Liver (tissue), 9 donors: ENCODE data around the gene IL36A. TPM values are rescaled to one million over a fixed set of nuclear protein-coding genes. Genes with fewer than 3 reads are reported as not detected.

Source experiments
- DNase-seq: peaks from one replicate; pipeline ENCODE4 v3.0.0-alpha.2; 2017; ENCODE audit warnings: low spot score
- H3K27ac ChIP-seq, 2 donors: one replicate each; pipeline ENCODE4 v1.7.0; 2013; ENCODE audit warnings: inconsistent platforms in 2 of 2, low read length in 2 of 2, control low read depth in 1 of 2, low read depth in 1 of 2, mild to moderate bottlenecking in 1 of 2
- H3K27me3 ChIP-seq, 4 donors: one replicate each; pipeline versions ENCODE4 v1.6.1 to v1.7.0; 2013; ENCODE audit warnings: low read length in 3 of 4, inconsistent platforms in 1 of 4, mild to moderate bottlenecking in 1 of 4, moderate library complexity in 1 of 4; ENCODE audit not compliant: control insufficient read depth in 4 of 4, insufficient read depth in 4 of 4
- H3K36me3 ChIP-seq, 4 donors: one replicate each; pipeline versions ENCODE4 v1.6.1 to v1.7.0; 2013; ENCODE audit warnings: low read length in 3 of 4, mild to moderate bottlenecking in 3 of 4, low read depth in 1 of 4, moderate library complexity in 1 of 4; ENCODE audit not compliant: control insufficient read depth in 4 of 4, insufficient read depth in 3 of 4
- H3K4me1 ChIP-seq, 4 donors: one replicate each; pipeline versions ENCODE4 v1.6.1 to v1.7.0; 2013; ENCODE audit warnings: low read length in 3 of 4, mild to moderate bottlenecking in 3 of 4, moderate library complexity in 1 of 4; ENCODE audit not compliant: control insufficient read depth in 4 of 4, insufficient read depth in 4 of 4
- H3K4me3 ChIP-seq, 3 donors: one replicate each; pipeline versions ENCODE4 v1.6.1 to v1.7.0; 2013; ENCODE audit warnings: low read length in 3 of 3, control low read depth in 1 of 3, low read depth in 1 of 3, mild to moderate bottlenecking in 1 of 3
- H3K9ac ChIP-seq, 2 donors: one replicate each; pipeline ENCODE4 v1.7.0; 2013; ENCODE audit warnings: low read length in 2 of 2, mild to moderate bottlenecking in 2 of 2, moderate library complexity in 2 of 2, control low read depth in 1 of 2, low read depth in 1 of 2
- H3K9me3 ChIP-seq, 4 donors: one replicate each; pipeline versions ENCODE4 v1.6.1 to v1.7.0; 2013; ENCODE audit warnings: low read length in 3 of 4; ENCODE audit not compliant: control insufficient read depth in 4 of 4
- ATF3 ChIP-seq: IDR thresholded peaks from 2 replicates; pipeline ENCODE4 v1.6.1; 2016; ENCODE audit warnings: antibody characterized with exemption
- CTCF ChIP-seq: fragments of 150-350 bp; IDR thresholded peaks from 2 replicates; pipeline ENCODE4 v1.5.1; 2017; ENCODE audit warnings: improper control_type of control experiment, low read depth, low read length; ENCODE audit not compliant: missing input control
- EGR1 ChIP-seq, 2 donors: IDR thresholded peaks; 2 replicates each; pipeline ENCODE4 v1.6.1; 2016 to 2018; ENCODE audit warnings: antibody characterized with exemption in 2 of 2, low read depth in 2 of 2
- FOXA1 ChIP-seq: IDR thresholded peaks from 2 replicates; pipeline ENCODE4 v1.6.1; 2016; ENCODE audit warnings: antibody characterized with exemption
- FOXA2 ChIP-seq: IDR thresholded peaks from 2 replicates; pipeline ENCODE4 v1.6.1; 2016; ENCODE audit warnings: antibody characterized with exemption
- GABPA ChIP-seq, 2 donors: IDR thresholded peaks in 1 of 2; conservative IDR thresholded peaks in 1 of 2; 2 replicates each; pipeline ENCODE4 v1.6.1; 2016; ENCODE audit warnings: antibody characterized with exemption in 2 of 2, mild to moderate bottlenecking in 1 of 2, moderate library complexity in 1 of 2
- HNF4A ChIP-seq, 2 donors: conservative IDR thresholded peaks; 2 replicates each; pipeline ENCODE4 v1.6.1; 2016; ENCODE audit warnings: antibody characterized with exemption in 2 of 2, mild to moderate bottlenecking in 2 of 2
- HNF4G ChIP-seq: IDR thresholded peaks from 2 replicates; pipeline ENCODE4 v1.6.1; 2016; ENCODE audit warnings: antibody characterized with exemption
- JUND ChIP-seq, 2 donors: IDR thresholded peaks; 2 replicates each; pipeline ENCODE4 v1.6.1; 2016; ENCODE audit warnings: antibody characterized with exemption in 2 of 2
- NR2F2 ChIP-seq: IDR thresholded peaks from 2 replicates; pipeline ENCODE4 v1.6.1; 2016; ENCODE audit warnings: antibody characterized with exemption
- RAD21 ChIP-seq, 2 donors: IDR thresholded peaks; 2 replicates each; pipeline ENCODE4 v1.6.1; 2016; ENCODE audit warnings: antibody characterized with exemption in 2 of 2, mild to moderate bottlenecking in 2 of 2
- REST ChIP-seq: IDR thresholded peaks from 2 replicates; pipeline ENCODE4 v1.6.1; 2016; ENCODE audit warnings: antibody characterized with exemption, mild to moderate bottlenecking
- RXRA ChIP-seq, 2 donors: IDR thresholded peaks; 2 replicates each; pipeline ENCODE4 v1.6.1; 2017 to 2018; ENCODE audit warnings: antibody characterized with exemption in 2 of 2, mild to moderate bottlenecking in 1 of 2
- SP1 ChIP-seq: IDR thresholded peaks from 2 replicates; pipeline ENCODE4 v1.6.1; 2018; ENCODE audit warnings: antibody characterized with exemption, mild to moderate bottlenecking
- TAF1 ChIP-seq: conservative IDR thresholded peaks from 2 replicates; pipeline ENCODE4 v1.6.1; 2016; ENCODE audit warnings: antibody characterized with exemption, mild to moderate bottlenecking
- YY1 ChIP-seq: IDR thresholded peaks from 2 replicates; pipeline ENCODE4 v1.6.1; 2016; ENCODE audit warnings: antibody characterized with exemption, mild to moderate bottlenecking
- ZBTB33 ChIP-seq: IDR thresholded peaks from 2 replicates; pipeline ENCODE4 v1.6.1; 2016; ENCODE audit warnings: antibody characterized with exemption
- WGBS: extraction: QIAGEN DNeasy Blood & Tissue Kit; methylation state at CpG from one replicate; pipeline ENCODE4 v1.1.7; 2013; 5-methylcytosine and 5-hydroxymethylcytosine counted together
- polyA plus RNA-seq, 2 donors: library from polyadenylated mRNA; stranded (reverse) in 1 of 2; unstranded in 1 of 2; fragments of 200-250 nt in 1 of 2; fragments of >200 nt in 1 of 2; fragmentation: Nextera tagmentation in 1 of 2; extraction: Ambion mirVana in 1 of 2; gene quantifications; one replicate each; pipeline versions ENCODE4 v1.2.1 to v1.2.3, GENCODE V29; 2013 to 2015
- total RNA-seq, 2 donors: library from RNA; depleted of rRNA; stranded (reverse); fragments of >200 nt; gene quantifications; one replicate each; pipeline ENCODE4 v1.2.3, GENCODE V29; 2014
- TF ChIP-seq, protein P1 (sequence below): IDR thresholded peaks from 2 replicates; pipeline ENCODE4 v1.6.1; 2016; ENCODE audit warnings: antibody characterized with exemption
- donor health status: healthy.
- donor health status: healthy.
- donor health status: healthy.
- donor health status: healthy.
- donor health status: healthy.

IL36A gene
- total and polyA plus RNA-seq, 4 donors = not detected

- no peak overlapping the region for H3K9ac ChIP-seq
- no peaks in the 10 kb centered on the region for H3K36me3 ChIP-seq
- H3K27me3 ChIP-seq = no peaks in the 10 kb centered on the region
- no peak for DNase-seq
- no peak overlapping the region for H3K27ac ChIP-seq
- peaks cover 0 to 1% (median 0%) of the 10 kb centered on the region in 4 donors for H3K9me3 ChIP-seq
- WGBS = 92% methylated on average over 5 of the region's 5 CpGs
- no peak for TF ChIP-seq ZBTB33
- TF ChIP-seq FOXA2 = no peak
- TF ChIP-seq YY1 = no peak
- no peak for TF ChIP-seq HNF4A (conservative IDR thresholded peaks at IDR 0.05)
- no peak for TF ChIP-seq HNF4G
- no peak for TF ChIP-seq GABPA (IDR thresholded peaks at IDR 0.05 in 1 of 2, conservative IDR thresholded peaks at IDR 0.05 in 1 of 2)
- no peak for TF ChIP-seq RAD21 (IDR thresholded peaks at IDR 0.05)
- no peak for TF ChIP-seq SP1
- TF ChIP-seq EGR1 (IDR thresholded peaks at IDR 0.05; ENCODE audit: low read depth in 2 of 2) = no peak
- TF ChIP-seq NR2F2 = no peak
- no peak for TF ChIP-seq CTCF
- TF ChIP-seq TAF1 = no peak
- no peak for TF ChIP-seq RXRA (IDR thresholded peaks at IDR 0.05)
- no peak for TF ChIP-seq REST
- no peak for TF ChIP-seq FOXA1
- no peak for TF ChIP-seq JUND (IDR thresholded peaks at IDR 0.05)
- TF ChIP-seq ATF3 = no peak
- TF ChIP-seq, protein P1, sequence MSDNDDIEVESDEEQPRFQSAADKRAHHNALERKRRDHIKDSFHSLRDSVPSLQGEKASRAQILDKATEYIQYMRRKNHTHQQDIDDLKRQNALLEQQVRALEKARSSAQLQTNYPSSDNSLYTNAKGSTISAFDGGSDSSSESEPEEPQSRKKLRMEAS = no peak
- no peak overlapping the region for H3K4me3 ChIP-seq
- no peaks in the 10 kb centered on the region for H3K4me1 ChIP-seq
Observed at GRCh38 chr2:113046465-113046864, 41.2 kb downstream of the IL36A start.
